Body of pancreas (tissue), 4 donors: ENCODE measurements around the gene GLYAT. TPM values are rescaled to one million over a fixed set of nuclear protein-coding genes. Genes with fewer than 3 reads are reported as not detected.
A peak's percentile ranks its signal among the peaks of the same experiment; 100 is the strongest.

Experiments used
- ATAC-seq: fragments of 150-250 bp; one replicate; pipeline ENCODE4 v1.9.1; 2016
- DNase-seq, 4 donors: peaks; one replicate each; pipeline ENCODE4 v3.0.0-alpha.2; 2019
- H3K27ac ChIP-seq, 4 donors: fragments of 200-600 bp; sonication (generic); 1 replicate in 3 of 4; 2 replicates in 1 of 4; pipeline versions ENCODE4 v1.5.1 to v1.6.1; 2016 to 2019; ENCODE audit warnings: mild to moderate bottlenecking in 1 of 4, mixed read lengths in 1 of 4, moderate library complexity in 1 of 4
- H3K27me3 ChIP-seq, 2 donors: fragments of 200-600 bp; sonication (generic); one replicate each; pipeline ENCODE4 v1.6.0; 2016; ENCODE audit warnings: mild to moderate bottlenecking in 1 of 2
- H3K36me3 ChIP-seq, 2 donors: fragments of 200-600 bp; sonication (generic); replicated peaks in 1 of 2; 2 replicates each; pipeline ENCODE4 v1.5.1; 2016; ENCODE audit warnings: low read depth in 2 of 2; ENCODE audit not compliant: insufficient read depth in 1 of 2
- H3K4me1 ChIP-seq: fragments of 200-600 bp; sonication (generic); one replicate; pipeline ENCODE4 v1.6.0; 2016
- H3K4me3 ChIP-seq, 2 donors: fragments of 200-600 bp; sonication (generic); 1 replicate in 1 of 2; 2 replicates in 1 of 2; pipeline ENCODE4 v1.5.1; 2016 to 2019
- H3K9me3 ChIP-seq, 3 donors: fragments of 200-600 bp; sonication (generic); 1 replicate in 2 of 3; 2 replicates in 1 of 3; pipeline ENCODE4 v1.5.1; 2016
- POLR2A ChIP-seq, 3 donors: fragments of 450-650 bp; IDR thresholded peaks; one replicate each; pipeline ENCODE4 v1.6.1; 2016; ENCODE audit warnings: antibody characterized with exemption in 3 of 3, mild to moderate bottlenecking in 2 of 3
- WGBS, 2 donors: methylation state at CpG; one replicate each; pipeline ENCODE4 v1.1.5; 2017; 5-methylcytosine and 5-hydroxymethylcytosine counted together
- intact Hi-C: fragments of 100-400 bp; cut with DNase I; formaldehyde crosslinking; loops from one replicate; pipeline ENCODE4 v1.15.1; 2023
- total RNA-seq, 2 donors: library from RNA; depleted of rRNA; stranded (reverse); fragments of >200 nt; gene quantifications; one replicate each; pipeline ENCODE4 v1.1.0, GENCODE V29; 2016
- TF ChIP-seq, protein P1 (sequence below), 7 experiments: fragments of 450-650 bp in 4 of 7; fragments of 200-600 bp in 3 of 7; sonication (generic) in 3 of 7; IDR thresholded peaks; one replicate each; pipeline ENCODE4 v1.5.1; 2016 to 2019; ENCODE audit warnings: antibody characterized with exemption in 7 of 7

GLYAT gene, protein sequence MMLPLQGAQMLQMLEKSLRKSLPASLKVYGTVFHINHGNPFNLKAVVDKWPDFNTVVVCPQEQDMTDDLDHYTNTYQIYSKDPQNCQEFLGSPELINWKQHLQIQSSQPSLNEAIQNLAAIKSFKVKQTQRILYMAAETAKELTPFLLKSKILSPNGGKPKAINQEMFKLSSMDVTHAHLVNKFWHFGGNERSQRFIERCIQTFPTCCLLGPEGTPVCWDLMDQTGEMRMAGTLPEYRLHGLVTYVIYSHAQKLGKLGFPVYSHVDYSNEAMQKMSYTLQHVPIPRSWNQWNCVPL
- total RNA-seq: under 1 TPM in 1 of 2 donors, not detected in 1; 0.99 TPM

DNA sequence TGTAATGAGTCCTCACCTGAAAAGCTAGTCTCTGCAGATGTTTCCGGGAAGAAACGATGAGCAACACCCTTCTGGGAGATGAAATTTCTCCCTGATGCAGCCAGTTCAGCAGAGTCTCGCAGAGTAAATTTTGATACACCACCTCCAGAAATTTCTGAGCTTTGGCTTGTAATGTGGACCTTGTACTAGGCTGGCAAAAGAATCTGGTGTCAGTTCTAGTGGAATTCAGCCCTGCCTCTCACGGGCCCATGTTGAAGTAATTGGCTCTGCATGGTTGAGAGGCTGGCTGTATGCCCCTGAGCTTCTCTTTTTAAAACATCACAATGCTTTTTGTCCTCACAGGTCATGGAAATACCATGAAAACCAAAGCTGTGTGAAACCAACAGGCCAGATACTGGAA, at the start of gene GLYAT:
Gene GLYAT (minus strand): TSS at position 125 of the 400 bp plus-strand sequence. CDS start 7,447 bp downstream, outside the sequence.
- intact Hi-C loops: no loop called here
- WGBS, 2 donors: 78 to 92% methylated on average over 4 of the region's 4 CpGs
- H3K4me3 ChIP-seq: no peak within 1 kb of the TSS
- H3K9me3 ChIP-seq: no peaks in the 10 kb centered on the region
- no peaks in the 10 kb centered on the region for H3K27me3 ChIP-seq
- H3K4me1 ChIP-seq: peaks cover 13% of the 10 kb centered on the region
- no peak within 1 kb of the TSS for H3K27ac ChIP-seq
- no peaks in the 10 kb centered on the region for H3K36me3 ChIP-seq
- TF ChIP-seq POLR2A (IDR thresholded peaks at IDR 0.05): no peak
- TF ChIP-seq, protein P1, sequence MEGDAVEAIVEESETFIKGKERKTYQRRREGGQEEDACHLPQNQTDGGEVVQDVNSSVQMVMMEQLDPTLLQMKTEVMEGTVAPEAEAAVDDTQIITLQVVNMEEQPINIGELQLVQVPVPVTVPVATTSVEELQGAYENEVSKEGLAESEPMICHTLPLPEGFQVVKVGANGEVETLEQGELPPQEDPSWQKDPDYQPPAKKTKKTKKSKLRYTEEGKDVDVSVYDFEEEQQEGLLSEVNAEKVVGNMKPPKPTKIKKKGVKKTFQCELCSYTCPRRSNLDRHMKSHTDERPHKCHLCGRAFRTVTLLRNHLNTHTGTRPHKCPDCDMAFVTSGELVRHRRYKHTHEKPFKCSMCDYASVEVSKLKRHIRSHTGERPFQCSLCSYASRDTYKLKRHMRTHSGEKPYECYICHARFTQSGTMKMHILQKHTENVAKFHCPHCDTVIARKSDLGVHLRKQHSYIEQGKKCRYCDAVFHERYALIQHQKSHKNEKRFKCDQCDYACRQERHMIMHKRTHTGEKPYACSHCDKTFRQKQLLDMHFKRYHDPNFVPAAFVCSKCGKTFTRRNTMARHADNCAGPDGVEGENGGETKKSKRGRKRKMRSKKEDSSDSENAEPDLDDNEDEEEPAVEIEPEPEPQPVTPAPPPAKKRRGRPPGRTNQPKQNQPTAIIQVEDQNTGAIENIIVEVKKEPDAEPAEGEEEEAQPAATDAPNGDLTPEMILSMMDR (IDR thresholded peaks at IDR 0.05): no peak
- ATAC-seq: no peak
- DNase-seq: no peak

DNA sequence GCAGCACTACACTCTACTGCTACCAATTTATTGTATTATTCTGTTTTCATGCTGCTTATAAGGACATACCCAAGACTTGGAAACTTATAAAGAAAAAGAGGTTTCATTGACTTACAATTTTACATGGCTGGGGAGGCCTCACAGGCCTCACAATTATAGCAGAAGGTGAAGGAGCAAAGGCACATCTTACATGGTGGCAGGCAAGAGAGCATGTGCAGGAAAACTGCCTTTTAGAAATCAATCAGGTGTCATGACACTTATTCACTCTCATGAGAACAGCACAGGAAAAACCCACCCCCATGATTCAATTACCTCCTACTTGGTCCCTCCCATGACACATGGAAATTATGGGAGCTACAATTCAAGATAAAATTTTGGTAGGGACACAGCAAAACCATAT, 49.6 kb upstream of the GLYAT start:
- Histone ChIP-seq H3K4me3 (no peak overlapping the region), H3K4me1 (no peaks in the 10 kb centered on the region), H3K36me3 (no peaks in the 10 kb centered on the region), H3K27me3 (no peaks in the 10 kb centered on the region), H3K27ac (no peak overlapping the region), H3K9me3 (no peaks in the 10 kb centered on the region)
- TF ChIP-seq, protein P1 (IDR thresholded peaks at IDR 0.05): no peak
- no peak for TF ChIP-seq POLR2A (IDR thresholded peaks at IDR 0.05)
- intact Hi-C loops: loop anchor here (10.0 kb wide), 1 partner anchor 107 kb away; no protein-coding TSS in a partner anchor
- ATAC-seq (no peak), DNase-seq (no peak)

DNA sequence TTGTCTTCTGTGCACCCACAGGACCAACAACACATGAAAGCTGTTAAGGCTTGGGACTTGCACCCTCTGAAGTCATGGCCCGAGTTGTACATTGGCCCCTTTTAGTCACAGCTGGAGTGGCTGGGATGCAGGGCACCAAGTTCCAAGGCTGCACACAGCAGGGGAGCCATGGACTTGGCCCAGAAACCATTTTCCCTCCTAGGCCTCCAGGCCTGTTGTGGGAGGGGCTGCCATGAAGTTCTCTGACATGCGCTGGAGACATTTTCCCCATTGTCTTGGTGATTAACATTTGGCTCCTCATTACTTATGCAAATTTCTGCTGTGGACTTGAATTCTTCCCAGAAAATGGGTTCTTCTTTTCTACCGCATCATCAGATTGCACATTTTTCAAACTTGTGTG, 48.8 kb upstream of the GLYAT start:
- DNase-seq: no peak
- no peak for TF ChIP-seq POLR2A (IDR thresholded peaks at IDR 0.05)
- TF ChIP-seq, protein P1 (IDR thresholded peaks at IDR 0.05): no peak
- intact Hi-C loops: loop anchor here (10.0 kb wide), 1 partner anchor 106 kb away; no protein-coding TSS in a partner anchor
- H3K4me1 ChIP-seq: no peaks in the 10 kb centered on the region
- no peak overlapping the region for H3K27ac ChIP-seq
- no peak overlapping the region for H3K4me3 ChIP-seq
- no peaks in the 10 kb centered on the region for H3K9me3 ChIP-seq
- no peak for ATAC-seq
- no peaks in the 10 kb centered on the region for H3K36me3 ChIP-seq
- 92 to 97% methylated on average over 3 of the region's 3 CpGs for WGBS, 2 donors
- H3K27me3 ChIP-seq: no peaks in the 10 kb centered on the region

DNA sequence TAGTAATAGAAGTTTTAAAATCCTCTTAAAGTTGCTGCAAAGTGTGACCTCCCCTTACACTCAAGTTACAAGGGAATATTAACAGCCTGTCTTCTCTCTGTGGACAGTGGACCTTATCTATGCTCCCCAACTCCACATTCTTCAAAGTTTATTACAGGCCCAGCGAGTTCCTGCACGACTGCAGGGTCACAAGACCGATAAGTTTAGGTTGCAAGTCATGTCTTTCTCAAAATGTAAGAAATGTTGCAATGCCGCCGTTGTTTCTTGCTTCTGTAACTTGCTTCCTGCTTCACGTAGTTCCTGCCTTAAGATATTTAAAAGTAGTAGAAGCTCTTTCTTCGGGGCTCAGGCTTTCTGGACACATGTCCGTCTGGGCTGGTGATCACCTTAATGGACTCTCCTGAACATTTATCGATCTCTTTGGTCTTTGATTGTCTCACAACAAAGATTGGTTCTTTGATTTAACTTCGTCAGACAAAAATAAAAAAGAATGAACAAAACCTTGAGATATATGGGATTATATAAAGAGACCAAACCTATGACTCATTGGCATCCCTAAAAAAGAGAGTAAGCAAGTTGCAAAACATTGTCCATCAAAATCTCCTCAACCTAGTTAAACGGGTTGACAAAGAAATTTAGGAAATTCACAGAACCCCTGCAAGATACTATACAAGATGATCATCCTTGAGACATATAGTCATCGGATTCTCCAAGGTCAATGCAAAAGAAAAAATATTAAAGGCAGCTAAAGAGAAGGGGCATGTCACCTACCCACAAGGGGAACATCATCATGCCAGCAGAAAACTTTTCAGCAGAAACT, 45.4 kb upstream of the GLYAT start:
- 70 to 81% methylated on average over 12 of the region's 12 CpGs for WGBS, 2 donors
- no peak overlapping the region for H3K27ac ChIP-seq
- no peaks in the 10 kb centered on the region for H3K4me1 ChIP-seq
- H3K4me3 ChIP-seq: no peak overlapping the region
- no peaks in the 10 kb centered on the region for H3K27me3 ChIP-seq
- intact Hi-C loops: no loop called here
- DNase-seq (peak in 1 of 4 donors; percentile 24), ATAC-seq (no peak)
- no peak for TF ChIP-seq POLR2A (IDR thresholded peaks at IDR 0.05)
- no peaks in the 10 kb centered on the region for H3K9me3 ChIP-seq
- no peaks in the 10 kb centered on the region for H3K36me3 ChIP-seq

DNA sequence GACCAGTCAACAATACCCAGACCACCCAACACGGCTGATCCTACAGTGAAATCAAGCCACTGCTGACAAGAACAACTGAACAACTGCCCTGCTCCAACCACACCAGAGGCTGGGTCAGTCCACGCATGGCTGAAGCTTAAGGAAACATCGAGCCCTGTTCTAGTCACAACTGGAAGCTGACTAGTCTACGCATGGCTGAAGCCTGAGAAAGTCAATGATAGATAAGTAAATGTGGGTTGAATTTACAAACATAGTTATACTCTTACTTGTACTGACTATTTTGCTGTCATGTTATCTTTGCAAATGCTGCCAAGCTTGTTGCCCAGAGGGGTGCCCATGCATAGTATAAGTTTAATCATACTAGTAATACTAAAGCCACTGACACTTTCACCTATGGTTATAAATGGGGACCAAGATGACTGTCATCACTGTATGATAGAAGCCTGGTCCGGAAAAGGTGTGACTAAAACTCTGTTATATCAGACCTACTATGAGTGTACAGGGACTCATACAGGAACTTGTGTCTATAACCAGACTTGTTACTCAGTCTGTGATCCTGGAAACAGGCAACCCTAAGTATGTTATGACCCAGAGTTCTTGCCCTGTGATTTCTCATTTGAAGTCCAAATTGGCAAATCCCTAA, 43.4 kb upstream of the GLYAT start:
- Histone ChIP-seq H3K9me3 (no peaks in the 10 kb centered on the region), H3K27ac (no peak overlapping the region), H3K4me3 (no peak overlapping the region), H3K27me3 (no peaks in the 10 kb centered on the region), H3K36me3 (no peaks in the 10 kb centered on the region), H3K4me1 (no peaks in the 10 kb centered on the region)
- DNase-seq: no peak
- 87 to 92% methylated on average over 4 to 5 of the region's 5 CpGs for WGBS, 2 donors
- ATAC-seq: no peak
- TF ChIP-seq POLR2A (IDR thresholded peaks at IDR 0.05): no peak
- TF ChIP-seq, protein P1 (IDR thresholded peaks at IDR 0.05): no peak
- intact Hi-C loops: no loop called here
